ENCODE results near the gene XXYLT1.

The XXYLT1 gene

GRCh38 chr3:195155570-195156241 lies 115.3 kb downstream of the XXYLT1 start:
- H3K9me3 Mint-ChIP-seq, result no peaks in the 10 kb centered on the region
- intact Hi-C loops (cut with micrococcal nuclease), result no loop called here
- no peak overlapping the region for H3K4me3 Mint-ChIP-seq
- no peaks in the 10 kb centered on the region for H3K27me3 Mint-ChIP-seq
- H3K27ac Mint-ChIP-seq, result no peak overlapping the region
- peaks cover 61% of the 10 kb centered on the region for H3K4me1 Mint-ChIP-seq (ENCODE audit: low read depth)
- H3K36me3 Mint-ChIP-seq (ENCODE audit: low read depth), result peaks cover 61% of the 10 kb centered on the region

GRCh38 chr3:195154793-195155535 lies 116.0 kb downstream of the XXYLT1 start:
- Mint-ChIP-seq H3K4me3 (no peak overlapping the region), H3K27me3 (peaks cover 4% of the 10 kb centered on the region), H3K4me1 (ENCODE audit: low read depth) (peaks cover 61% of the 10 kb centered on the region), H3K36me3 (ENCODE audit: low read depth) (peaks cover 65% of the 10 kb centered on the region), H3K27ac (no peak overlapping the region), H3K9me3 (no peaks in the 10 kb centered on the region)
- intact Hi-C loops (cut with micrococcal nuclease), result no loop called here

GRCh38 chr3:195154111-195154791 lies 116.7 kb downstream of the XXYLT1 start:
- H3K27me3 Mint-ChIP-seq, result peaks cover 4% of the 10 kb centered on the region
- H3K4me3 Mint-ChIP-seq, result no peak overlapping the region
- no peak overlapping the region for H3K27ac Mint-ChIP-seq
- H3K4me1 Mint-ChIP-seq (ENCODE audit: low read depth), result peaks cover 67% of the 10 kb centered on the region
- peaks cover 68% of the 10 kb centered on the region for H3K36me3 Mint-ChIP-seq (ENCODE audit: low read depth)
- H3K9me3 Mint-ChIP-seq, result no peaks in the 10 kb centered on the region
- intact Hi-C loops (cut with micrococcal nuclease), result no loop called here

GRCh38 chr3:195153653-195154052 lies 117.3 kb downstream of the XXYLT1 start:
- H3K4me3 Mint-ChIP-seq, result no peak overlapping the region

GRCh38 chr3:195153130-195153529 lies 117.8 kb downstream of the XXYLT1 start:
- Mint-ChIP-seq H3K36me3 (ENCODE audit: low read depth) (peaks cover 69% of the 10 kb centered on the region), H3K4me1 (ENCODE audit: low read depth) (peaks cover 68% of the 10 kb centered on the region), H3K27me3 (peaks cover 4% of the 10 kb centered on the region), H3K4me3 (no peak overlapping the region), H3K27ac (no peak overlapping the region), H3K9me3 (no peaks in the 10 kb centered on the region)
- intact Hi-C loops (cut with micrococcal nuclease), result no loop called here

More at GRCh38 chr3:195153653-195154052, 117.3 kb downstream of the XXYLT1 start:
- H3K27ac Mint-ChIP-seq, result no peak overlapping the region
- H3K36me3 Mint-ChIP-seq (ENCODE audit: low read depth), result peaks cover 66% of the 10 kb centered on the region
- H3K9me3 Mint-ChIP-seq, result no peaks in the 10 kb centered on the region
- intact Hi-C loops (cut with micrococcal nuclease), result no loop called here
- H3K4me1 Mint-ChIP-seq (ENCODE audit: low read depth), result peaks cover 68% of the 10 kb centered on the region
- H3K27me3 Mint-ChIP-seq, result peaks cover 4% of the 10 kb centered on the region

- intact Hi-C loops (cut with micrococcal nuclease), result no loop called here
- peaks cover 9% of the 10 kb centered on the region for H3K27me3 Mint-ChIP-seq
- H3K4me3 Mint-ChIP-seq, result no peak overlapping the region
- H3K4me1 Mint-ChIP-seq (ENCODE audit: low read depth), result peaks cover 69% of the 10 kb centered on the region
- H3K9me3 Mint-ChIP-seq, result no peaks in the 10 kb centered on the region
- peaks cover 76% of the 10 kb centered on the region for H3K36me3 Mint-ChIP-seq (ENCODE audit: low read depth)
- no peak overlapping the region for H3K27ac Mint-ChIP-seq
Observed at GRCh38 chr3:195151866-195152541, 119.0 kb downstream of the XXYLT1 start.

- Mint-ChIP-seq H3K36me3 (ENCODE audit: low read depth) (peaks cover 74% of the 10 kb centered on the region), H3K27me3 (peaks cover 9% of the 10 kb centered on the region), H3K4me1 (ENCODE audit: low read depth) (peaks cover 69% of the 10 kb centered on the region), H3K27ac (no peak overlapping the region), H3K4me3 (no peak overlapping the region), H3K9me3 (no peaks in the 10 kb centered on the region)
- intact Hi-C loops (cut with micrococcal nuclease), result no loop called here
Observed at GRCh38 chr3:195151402-195151801, 119.6 kb downstream of the XXYLT1 start.

GRCh38 chr3:195150181-195151118 lies 120.5 kb downstream of the XXYLT1 start:
- Mint-ChIP-seq H3K27ac (peak overlapping the region; percentile 54), H3K36me3 (ENCODE audit: low read depth) (peaks cover 64% of the 10 kb centered on the region), H3K9me3 (no peaks in the 10 kb centered on the region), H3K27me3 (peaks cover 9% of the 10 kb centered on the region), H3K4me1 (ENCODE audit: low read depth) (peaks cover 59% of the 10 kb centered on the region), H3K4me3 (peak overlapping the region; percentile 60)
- intact Hi-C loops (cut with micrococcal nuclease), result no loop called here

- no peaks in the 10 kb centered on the region for H3K9me3 Mint-ChIP-seq
- H3K4me1 Mint-ChIP-seq (ENCODE audit: low read depth), result peaks cover 56% of the 10 kb centered on the region
- no peak overlapping the region for H3K27ac Mint-ChIP-seq
- H3K36me3 Mint-ChIP-seq (ENCODE audit: low read depth), result peaks cover 63% of the 10 kb centered on the region
- intact Hi-C loops (cut with micrococcal nuclease), result no loop called here
- H3K4me3 Mint-ChIP-seq, result no peak overlapping the region
- peaks cover 9% of the 10 kb centered on the region for H3K27me3 Mint-ChIP-seq
Observed at GRCh38 chr3:195149292-195150030, 121.5 kb downstream of the XXYLT1 start.

GRCh38 chr3:195148549-195148948 lies 122.4 kb downstream of the XXYLT1 start:
- peaks cover 50% of the 10 kb centered on the region for H3K4me1 Mint-ChIP-seq (ENCODE audit: low read depth)
- no peak overlapping the region for H3K4me3 Mint-ChIP-seq
- H3K27ac Mint-ChIP-seq, result no peak overlapping the region
- peaks cover 9% of the 10 kb centered on the region for H3K27me3 Mint-ChIP-seq
- peaks cover 55% of the 10 kb centered on the region for H3K36me3 Mint-ChIP-seq (ENCODE audit: low read depth)
- intact Hi-C loops (cut with micrococcal nuclease), result no loop called here
- no peaks in the 10 kb centered on the region for H3K9me3 Mint-ChIP-seq

GRCh38 chr3:195147649-195148080 lies 123.3 kb downstream of the XXYLT1 start:
- intact Hi-C loops (cut with micrococcal nuclease), result no loop called here
- peak overlapping the region; percentile 31 for H3K27ac Mint-ChIP-seq
- peaks cover 50% of the 10 kb centered on the region for H3K4me1 Mint-ChIP-seq (ENCODE audit: low read depth)

GRCh38 chr3:195146131-195146530 lies 124.8 kb downstream of the XXYLT1 start:
- Mint-ChIP-seq H3K27me3 (peaks cover 9% of the 10 kb centered on the region), H3K36me3 (ENCODE audit: low read depth) (peaks cover 58% of the 10 kb centered on the region), H3K4me3 (no peak overlapping the region), H3K9me3 (peaks cover 13% of the 10 kb centered on the region), H3K27ac (no peak overlapping the region), H3K4me1 (ENCODE audit: low read depth) (peaks cover 49% of the 10 kb centered on the region)
- intact Hi-C loops (cut with micrococcal nuclease), result no loop called here

More at GRCh38 chr3:195147649-195148080, 123.3 kb downstream of the XXYLT1 start:
- peaks cover 51% of the 10 kb centered on the region for H3K36me3 Mint-ChIP-seq (ENCODE audit: low read depth)
- no peak overlapping the region for H3K4me3 Mint-ChIP-seq
- no peaks in the 10 kb centered on the region for H3K9me3 Mint-ChIP-seq
- H3K27me3 Mint-ChIP-seq, result peaks cover 9% of the 10 kb centered on the region
